ENCODE measurements around the gene IRAK2.

Gene IRAK2

GRCh38 chr3:10248984-10249748 is 84.4 kb downstream of the IRAK2 start:
- peak; percentile 51 for DNase-seq (ENCODE audit: low read depth)
- H3K9ac ChIP-seq (ENCODE audit: low read length): peak overlapping the region; percentile 92

GRCh38 chr3:10249833-10250232 is 85.1 kb downstream of the IRAK2 start:
- Histone ChIP-seq H3K9me3 (ENCODE audit: control insufficient read depth, low read length) (peaks cover 14% of the 10 kb centered on the region), H3K9ac (ENCODE audit: low read length) (peak overlapping the region; percentile 92), H3K27me3 (replicated peaks; ENCODE audit: control insufficient read depth, insufficient read depth, low read length) (no peaks in the 10 kb centered on the region), H3K4me1 (ENCODE audit: control insufficient read depth, insufficient read depth, low read length) (peaks cover 23% of the 10 kb centered on the region), H3K4me3 (ENCODE audit: low read length) (peak overlapping the region; percentile 95), H3K36me3 (ENCODE audit: control insufficient read depth, insufficient read depth, low read length, severe bottlenecking) (peaks cover 26% of the 10 kb centered on the region)
- DNase-seq (ENCODE audit: low read depth): peak; percentile 44

More at GRCh38 chr3:10248984-10249748, 84.4 kb downstream of the IRAK2 start:
- Histone ChIP-seq H3K27me3 (replicated peaks; ENCODE audit: control insufficient read depth, insufficient read depth, low read length) (no peaks in the 10 kb centered on the region), H3K4me3 (ENCODE audit: low read length) (peak overlapping the region; percentile 95), H3K36me3 (ENCODE audit: control insufficient read depth, insufficient read depth, low read length, severe bottlenecking) (peaks cover 29% of the 10 kb centered on the region), H3K9me3 (ENCODE audit: control insufficient read depth, low read length) (peaks cover 19% of the 10 kb centered on the region), H3K4me1 (ENCODE audit: control insufficient read depth, insufficient read depth, low read length) (peaks cover 23% of the 10 kb centered on the region)

GRCh38 chr3:10251006-10251405 is 86.3 kb downstream of the IRAK2 start:
- Histone ChIP-seq H3K27me3 (replicated peaks; ENCODE audit: control insufficient read depth, insufficient read depth, low read length) (no peaks in the 10 kb centered on the region), H3K4me3 (ENCODE audit: low read length) (peak overlapping the region; percentile 95), H3K4me1 (ENCODE audit: control insufficient read depth, insufficient read depth, low read length) (peaks cover 23% of the 10 kb centered on the region), H3K9me3 (ENCODE audit: control insufficient read depth, low read length) (peaks cover 2% of the 10 kb centered on the region), H3K9ac (ENCODE audit: low read length) (no peak overlapping the region), H3K36me3 (ENCODE audit: control insufficient read depth, insufficient read depth, low read length, severe bottlenecking) (peaks cover 30% of the 10 kb centered on the region)
- no peak for DNase-seq (ENCODE audit: low read depth)

DNA sequence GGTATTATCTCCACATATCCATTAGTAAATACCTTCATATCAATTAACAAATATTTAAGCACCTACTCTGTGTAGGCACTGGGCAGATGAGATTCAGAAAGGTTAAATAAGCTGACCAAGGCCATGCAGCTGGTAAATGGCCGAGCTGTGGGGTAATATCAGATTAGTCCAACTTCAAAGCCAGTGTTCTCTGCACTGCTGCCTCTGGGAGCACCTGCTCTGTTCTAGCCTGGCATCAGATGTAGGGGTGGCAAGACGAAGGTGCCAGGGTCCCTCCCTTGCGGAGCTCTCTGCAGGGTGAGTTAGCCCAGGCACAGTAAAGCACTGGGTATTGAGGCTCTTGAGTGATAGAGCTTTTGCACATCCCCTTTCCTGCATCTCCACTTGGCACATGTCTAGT is 89.0 kb downstream of the IRAK2 start:
- no peaks in the 10 kb centered on the region for H3K27me3 ChIP-seq (replicated peaks; ENCODE audit: control insufficient read depth, insufficient read depth, low read length)
- H3K36me3 ChIP-seq (ENCODE audit: control insufficient read depth, insufficient read depth, low read length, severe bottlenecking): peaks cover 36% of the 10 kb centered on the region
- no peaks in the 10 kb centered on the region for H3K9me3 ChIP-seq (ENCODE audit: control insufficient read depth, low read length)
- no peak overlapping the region for H3K9ac ChIP-seq (ENCODE audit: low read length)
- no peak overlapping the region for H3K4me3 ChIP-seq (ENCODE audit: low read length)
- H3K4me1 ChIP-seq (ENCODE audit: control insufficient read depth, insufficient read depth, low read length): peaks cover 19% of the 10 kb centered on the region
- no peak for DNase-seq (ENCODE audit: low read depth)

GRCh38 chr3:10255835-10256234 is 91.1 kb downstream of the IRAK2 start:
- DNase-seq (ENCODE audit: low read depth): no peak
- no peaks in the 10 kb centered on the region for H3K9me3 ChIP-seq (ENCODE audit: control insufficient read depth, low read length)
- H3K27me3 ChIP-seq (replicated peaks; ENCODE audit: control insufficient read depth, insufficient read depth, low read length): no peaks in the 10 kb centered on the region
- peaks cover 49% of the 10 kb centered on the region for H3K36me3 ChIP-seq (ENCODE audit: control insufficient read depth, insufficient read depth, low read length, severe bottlenecking)
- H3K9ac ChIP-seq (ENCODE audit: low read length): no peak overlapping the region
- no peak overlapping the region for H3K4me3 ChIP-seq (ENCODE audit: low read length)
- H3K4me1 ChIP-seq (ENCODE audit: control insufficient read depth, insufficient read depth, low read length): peaks cover 6% of the 10 kb centered on the region

- Histone ChIP-seq H3K9ac (ENCODE audit: low read length) (no peak overlapping the region), H3K27me3 (replicated peaks; ENCODE audit: control insufficient read depth, insufficient read depth, low read length) (no peaks in the 10 kb centered on the region), H3K4me3 (ENCODE audit: low read length) (no peak overlapping the region), H3K36me3 (ENCODE audit: control insufficient read depth, insufficient read depth, low read length, severe bottlenecking) (peaks cover 41% of the 10 kb centered on the region), H3K9me3 (ENCODE audit: control insufficient read depth, low read length) (no peaks in the 10 kb centered on the region), H3K4me1 (ENCODE audit: control insufficient read depth, insufficient read depth, low read length) (no peaks in the 10 kb centered on the region)
- no peak for DNase-seq (ENCODE audit: low read depth)
Measured at GRCh38 chr3:10259036-10259435, 94.3 kb downstream of the IRAK2 start.

- peaks cover 38% of the 10 kb centered on the region for H3K36me3 ChIP-seq (ENCODE audit: control insufficient read depth, insufficient read depth, low read length, severe bottlenecking)
- DNase-seq (ENCODE audit: low read depth): no peak
- H3K9me3 ChIP-seq (ENCODE audit: control insufficient read depth, low read length): no peaks in the 10 kb centered on the region
- H3K9ac ChIP-seq (ENCODE audit: low read length): no peak overlapping the region
- H3K4me3 ChIP-seq (ENCODE audit: low read length): no peak overlapping the region
- H3K27me3 ChIP-seq (replicated peaks; ENCODE audit: control insufficient read depth, insufficient read depth, low read length): no peaks in the 10 kb centered on the region
- H3K4me1 ChIP-seq (ENCODE audit: control insufficient read depth, insufficient read depth, low read length): no peaks in the 10 kb centered on the region
Measured at GRCh38 chr3:10259798-10260197, 95.1 kb downstream of the IRAK2 start.

DNA sequence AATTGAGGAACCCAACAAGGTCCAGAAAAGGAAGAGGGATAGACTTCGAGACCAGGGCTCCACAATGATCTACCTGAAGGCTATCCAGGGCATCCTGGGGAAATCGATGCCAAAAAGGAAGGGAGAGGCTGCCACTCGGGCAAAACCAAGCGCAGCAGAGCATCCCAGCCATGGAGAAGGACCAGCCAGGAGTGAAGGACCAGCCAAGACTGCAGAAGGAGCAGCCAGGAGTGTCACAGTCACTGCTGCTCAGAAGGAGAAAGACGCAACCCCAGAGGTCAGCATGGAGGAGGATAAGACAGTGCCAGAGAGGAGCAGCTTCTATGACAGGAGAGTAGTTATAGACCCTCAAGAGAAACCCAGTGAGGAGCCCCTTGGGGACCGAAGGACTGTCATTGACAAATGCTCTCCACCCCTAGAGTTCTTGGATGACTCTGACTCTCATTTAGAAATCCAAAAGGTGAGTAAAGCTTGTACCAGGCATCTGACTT is 95.5 kb downstream of the IRAK2 start:
- Histone ChIP-seq H3K4me1 (ENCODE audit: control insufficient read depth, insufficient read depth, low read length) (no peaks in the 10 kb centered on the region), H3K27me3 (replicated peaks; ENCODE audit: control insufficient read depth, insufficient read depth, low read length) (no peaks in the 10 kb centered on the region), H3K9me3 (ENCODE audit: control insufficient read depth, low read length) (no peaks in the 10 kb centered on the region), H3K9ac (ENCODE audit: low read length) (no peak overlapping the region), H3K4me3 (ENCODE audit: low read length) (no peak overlapping the region), H3K36me3 (ENCODE audit: control insufficient read depth, insufficient read depth, low read length, severe bottlenecking) (peaks cover 37% of the 10 kb centered on the region)
- DNase-seq (ENCODE audit: low read depth): no peak

DNA sequence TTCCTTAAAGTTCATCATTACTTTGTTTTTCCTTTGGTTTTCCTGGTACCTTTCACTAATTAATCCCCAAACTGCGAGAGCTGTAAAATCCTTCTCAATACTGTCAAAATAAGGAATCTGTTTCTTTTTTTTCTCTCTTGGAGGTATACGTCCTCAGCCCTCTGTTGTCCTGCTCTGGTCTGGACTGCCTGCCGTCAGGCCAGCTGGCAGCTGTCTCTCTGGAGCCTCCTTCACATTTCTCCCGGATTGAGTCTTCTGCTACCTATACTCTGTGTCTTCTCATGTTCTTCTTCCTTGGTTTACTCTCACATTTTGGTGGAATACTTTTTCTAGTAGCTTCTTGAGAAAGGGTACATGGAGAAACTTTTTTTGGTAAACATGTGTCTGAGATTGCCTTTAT is 97.3 kb downstream of the IRAK2 start:
- Histone ChIP-seq H3K9ac (ENCODE audit: low read length) (no peak overlapping the region), H3K4me3 (ENCODE audit: low read length) (no peak overlapping the region), H3K36me3 (ENCODE audit: control insufficient read depth, insufficient read depth, low read length, severe bottlenecking) (peaks cover 35% of the 10 kb centered on the region), H3K4me1 (ENCODE audit: control insufficient read depth, insufficient read depth, low read length) (no peaks in the 10 kb centered on the region), H3K27me3 (replicated peaks; ENCODE audit: control insufficient read depth, insufficient read depth, low read length) (no peaks in the 10 kb centered on the region), H3K9me3 (ENCODE audit: control insufficient read depth, low read length) (no peaks in the 10 kb centered on the region)
- DNase-seq (ENCODE audit: low read depth): no peak

GRCh38 chr3:10263646-10264363 is 99.1 kb downstream of the IRAK2 start:
- no peaks in the 10 kb centered on the region for H3K4me1 ChIP-seq (ENCODE audit: control insufficient read depth, insufficient read depth, low read length)
- H3K27me3 ChIP-seq (replicated peaks; ENCODE audit: control insufficient read depth, insufficient read depth, low read length): no peaks in the 10 kb centered on the region
- no peak overlapping the region for H3K4me3 ChIP-seq (ENCODE audit: low read length)
- no peaks in the 10 kb centered on the region for H3K9me3 ChIP-seq (ENCODE audit: control insufficient read depth, low read length)
- no peak overlapping the region for H3K9ac ChIP-seq (ENCODE audit: low read length)
- DNase-seq (ENCODE audit: low read depth): peak; percentile 65
- H3K36me3 ChIP-seq (ENCODE audit: control insufficient read depth, insufficient read depth, low read length, severe bottlenecking): peaks cover 38% of the 10 kb centered on the region

DNA sequence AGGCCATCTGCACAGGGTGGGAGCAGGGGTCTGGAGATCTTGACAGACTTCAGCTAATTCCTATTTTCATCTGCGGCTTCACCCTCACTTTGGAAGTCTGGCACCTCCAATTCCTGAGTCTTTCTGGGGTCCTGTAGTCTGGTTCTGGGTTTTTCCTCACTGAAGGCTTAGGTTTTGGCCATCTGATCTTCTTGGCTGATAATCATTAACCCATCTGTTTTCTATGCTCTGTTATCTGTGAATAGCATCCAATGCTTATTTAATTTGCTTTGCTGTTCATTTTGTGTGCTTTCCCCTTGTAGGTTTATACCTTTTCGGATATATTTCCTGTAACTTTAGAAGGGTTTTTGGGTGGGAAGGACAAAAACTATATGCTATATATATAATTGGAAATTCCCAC is 101.1 kb downstream of the IRAK2 start:
- no peaks in the 10 kb centered on the region for H3K9me3 ChIP-seq (ENCODE audit: control insufficient read depth, low read length)
- H3K9ac ChIP-seq (ENCODE audit: low read length): no peak overlapping the region
- DNase-seq (ENCODE audit: low read depth): no peak
- no peaks in the 10 kb centered on the region for H3K4me1 ChIP-seq (ENCODE audit: control insufficient read depth, insufficient read depth, low read length)
- H3K27me3 ChIP-seq (replicated peaks; ENCODE audit: control insufficient read depth, insufficient read depth, low read length): no peaks in the 10 kb centered on the region
- peaks cover 46% of the 10 kb centered on the region for H3K36me3 ChIP-seq (ENCODE audit: control insufficient read depth, insufficient read depth, low read length, severe bottlenecking)
- no peak overlapping the region for H3K4me3 ChIP-seq (ENCODE audit: low read length)

Data from adipocyte (in vitro differentiated cells).